Mucosa of gallbladder (tissue), 1 donor: ENCODE measurements around the gene STRADA. TPM values are rescaled to one million over a fixed set of nuclear protein-coding genes. Genes with fewer than 3 reads are reported as not detected.

Experiments
- DNase-seq: peaks from one replicate; pipeline ENCODE4 v3.0.0-alpha.2; 2020; ENCODE audit warnings: low spot score
- total RNA-seq: library from RNA; stranded (reverse); gene quantifications from one replicate; pipeline ENCODE4 v1.2.1, GENCODE V29; 2021
- donor health status: DM: no; HTN: no; CAD: no.

Gene STRADA, protein sequence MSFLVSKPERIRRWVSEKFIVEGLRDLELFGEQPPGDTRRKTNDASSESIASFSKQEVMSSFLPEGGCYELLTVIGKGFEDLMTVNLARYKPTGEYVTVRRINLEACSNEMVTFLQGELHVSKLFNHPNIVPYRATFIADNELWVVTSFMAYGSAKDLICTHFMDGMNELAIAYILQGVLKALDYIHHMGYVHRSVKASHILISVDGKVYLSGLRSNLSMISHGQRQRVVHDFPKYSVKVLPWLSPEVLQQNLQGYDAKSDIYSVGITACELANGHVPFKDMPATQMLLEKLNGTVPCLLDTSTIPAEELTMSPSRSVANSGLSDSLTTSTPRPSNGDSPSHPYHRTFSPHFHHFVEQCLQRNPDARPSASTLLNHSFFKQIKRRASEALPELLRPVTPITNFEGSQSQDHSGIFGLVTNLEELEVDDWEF
- total RNA-seq, result 28.5 TPM

DNA sequence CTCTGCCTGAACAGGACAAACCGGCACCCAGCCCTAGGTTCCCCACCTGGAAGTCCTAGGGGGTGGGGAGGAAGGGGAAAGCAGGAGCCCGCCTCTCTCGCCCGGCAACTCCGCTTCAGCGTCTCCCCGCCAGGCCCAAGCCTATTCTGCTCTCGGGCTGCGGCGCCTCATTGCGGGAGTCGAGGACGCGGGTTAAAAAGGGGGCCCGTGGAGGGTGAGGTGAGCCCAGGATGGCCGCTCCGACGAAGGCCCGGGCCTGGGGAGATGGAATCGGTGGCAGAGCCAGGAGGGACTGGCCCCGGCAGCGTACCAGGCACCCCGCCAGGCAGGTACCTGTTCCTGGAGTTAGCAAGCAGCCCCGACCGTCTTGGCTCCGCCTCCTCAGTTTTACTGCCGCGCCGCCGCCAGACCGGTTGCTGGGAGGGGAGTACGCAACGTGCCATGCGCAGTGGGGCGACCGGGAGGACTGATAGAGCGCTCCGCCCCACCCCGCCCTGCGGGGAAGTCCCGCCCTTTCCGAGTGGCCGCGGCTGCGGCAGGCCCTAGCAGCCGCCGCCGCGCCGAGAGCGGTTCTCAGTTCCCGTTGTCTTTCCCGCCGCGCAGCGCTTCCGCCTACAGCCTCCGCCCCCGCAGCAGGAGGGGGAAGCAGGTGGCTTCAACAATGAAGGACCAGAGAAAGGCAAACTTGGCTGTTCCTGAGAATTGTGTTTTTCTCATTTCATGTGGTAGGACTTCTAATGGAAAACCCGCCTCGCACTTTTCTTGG, at the start of gene STRADA:
Gene STRADA (minus strand): TSS at position 392 of the 766 bp plus-strand sequence. CDS start 13,430 bp downstream, outside the sequence.
- DNase-seq, result peak; percentile 98

DNA sequence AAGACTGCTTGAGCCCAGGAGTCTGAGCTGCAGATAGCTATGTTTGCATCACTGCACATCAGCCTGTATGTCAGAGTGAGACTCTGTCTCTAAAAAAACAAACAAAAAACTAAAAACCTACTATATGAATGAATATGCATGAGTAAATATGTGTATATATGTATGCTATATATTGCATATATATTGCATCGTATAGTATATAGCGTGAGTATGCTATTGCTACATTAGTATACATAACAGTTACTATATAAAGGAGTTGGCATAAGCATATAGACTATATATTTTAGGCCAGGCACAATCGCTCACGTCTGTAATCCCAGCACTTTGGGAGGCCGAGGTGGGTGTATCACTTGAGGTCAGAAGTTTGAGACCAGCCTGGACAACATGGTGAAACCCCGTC, 48.5 kb upstream of the STRADA start:
- no peak for DNase-seq

- no peak for DNase-seq
Observed at GRCh38 chr17:63786971-63787711, 45.5 kb upstream of the STRADA start.

- no peak for DNase-seq
Observed at GRCh38 chr17:63786117-63786516, 44.5 kb upstream of the STRADA start.

DNA sequence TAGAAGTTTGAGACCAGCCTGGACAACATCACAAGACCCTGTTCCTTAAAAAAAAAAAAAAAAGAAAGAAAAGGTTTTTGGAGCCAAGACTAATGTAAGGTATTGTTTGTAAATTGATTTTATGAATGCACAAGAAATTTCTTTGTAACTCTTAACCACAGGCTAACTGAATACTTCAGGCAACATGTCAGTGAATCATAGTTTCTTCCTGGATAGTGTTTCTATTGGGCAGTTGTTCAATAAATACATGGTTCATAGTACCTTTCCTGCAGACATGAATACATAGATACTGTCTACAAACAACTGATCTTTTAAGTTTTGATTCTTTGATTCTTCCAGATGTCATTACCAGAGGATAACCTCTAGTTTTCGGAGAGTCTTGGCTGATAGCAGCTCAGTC, 44.0 kb upstream of the STRADA start:
- no peak for DNase-seq

GRCh38 chr17:63783522-63783921, 41.9 kb upstream of the STRADA start:
- DNase-seq, result no peak

DNA sequence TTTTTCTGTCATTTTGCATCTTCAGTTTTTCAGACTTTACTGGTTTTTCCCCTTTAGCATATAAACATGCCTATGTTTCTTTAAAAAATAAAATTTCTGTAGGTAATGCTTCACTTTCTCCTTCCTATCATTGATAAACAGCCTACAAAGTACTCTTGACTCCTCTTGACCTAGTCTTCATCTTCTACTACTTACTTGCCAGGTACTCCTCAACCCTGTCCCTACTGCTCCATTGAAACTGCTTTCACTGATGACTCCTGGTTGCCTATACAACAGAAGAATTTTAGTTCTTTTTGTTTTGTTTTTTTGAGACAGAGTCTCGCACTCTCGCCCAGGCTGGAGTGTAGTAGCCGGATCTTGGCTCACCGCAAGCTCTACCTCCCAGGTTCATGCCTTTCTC, 39.3 kb upstream of the STRADA start:
- DNase-seq, result no peak

- no peak for DNase-seq
Observed at GRCh38 chr17:63780507-63780906, 38.9 kb upstream of the STRADA start.

GRCh38 chr17:63775420-63775819, 33.8 kb upstream of the STRADA start:
- DNase-seq, result no peak

DNA sequence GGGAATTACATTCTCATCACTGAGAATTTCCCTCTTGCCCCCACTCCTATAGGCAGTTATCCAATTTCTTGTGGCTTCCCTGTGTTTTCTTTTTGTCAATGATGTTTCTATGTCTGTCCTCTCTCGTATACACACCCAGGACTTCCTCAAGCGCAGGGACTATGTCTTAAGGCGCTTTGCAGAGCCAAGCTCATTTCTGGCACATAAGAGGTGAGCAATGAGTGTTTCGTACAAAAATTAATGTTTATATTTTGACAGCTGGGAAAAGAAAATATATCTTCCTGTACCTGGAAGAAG, 33.3 kb upstream of the STRADA start:
- DNase-seq, result no peak

DNA sequence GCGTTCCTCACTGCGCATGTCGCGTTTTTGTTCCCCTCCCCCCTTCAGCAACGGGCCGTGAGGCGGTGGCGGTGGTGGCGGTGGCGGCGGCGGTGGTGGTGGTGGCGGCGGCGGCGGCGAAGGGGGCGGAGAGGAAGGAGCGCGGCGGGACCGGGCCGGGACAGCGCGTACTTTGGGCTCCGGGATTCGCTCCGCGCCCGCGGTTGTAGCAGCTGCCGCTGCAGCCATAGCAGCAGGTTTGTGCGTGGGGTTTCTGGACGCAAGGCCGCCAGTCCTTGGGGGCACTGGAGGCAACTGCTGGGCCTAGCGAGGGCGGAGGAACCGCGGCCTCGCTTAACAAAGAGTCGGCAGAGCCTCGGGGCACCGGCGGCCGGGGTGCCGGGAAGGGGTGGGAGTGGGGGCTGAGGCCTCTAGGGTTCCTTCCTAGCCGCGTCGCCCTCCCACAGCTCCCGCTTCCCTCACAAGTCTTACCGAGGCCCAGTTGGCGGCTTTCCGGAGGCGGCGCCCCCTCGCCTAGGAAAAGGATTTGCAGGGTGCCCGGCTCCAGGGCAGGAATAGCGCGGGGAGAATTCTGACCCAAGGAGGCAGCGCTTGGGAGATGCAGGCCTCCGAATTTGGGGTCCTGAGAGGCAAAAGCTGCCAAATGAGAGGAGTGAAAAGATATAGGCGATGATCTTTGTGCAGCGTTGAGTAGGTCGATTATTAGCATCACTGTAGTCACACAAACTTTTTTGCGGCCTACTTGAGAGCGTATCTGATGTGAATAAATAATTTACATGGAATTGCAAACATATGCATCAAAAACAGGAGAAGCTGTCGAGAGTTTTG, 32.8 kb upstream of the STRADA start, which contains the start of gene DDX42:
Gene DDX42 (plus strand): TSS at position 30 of the 828 bp plus-strand sequence. CDS start 12,880 bp downstream, outside the sequence.
- peak; percentile 26 for DNase-seq

DNA sequence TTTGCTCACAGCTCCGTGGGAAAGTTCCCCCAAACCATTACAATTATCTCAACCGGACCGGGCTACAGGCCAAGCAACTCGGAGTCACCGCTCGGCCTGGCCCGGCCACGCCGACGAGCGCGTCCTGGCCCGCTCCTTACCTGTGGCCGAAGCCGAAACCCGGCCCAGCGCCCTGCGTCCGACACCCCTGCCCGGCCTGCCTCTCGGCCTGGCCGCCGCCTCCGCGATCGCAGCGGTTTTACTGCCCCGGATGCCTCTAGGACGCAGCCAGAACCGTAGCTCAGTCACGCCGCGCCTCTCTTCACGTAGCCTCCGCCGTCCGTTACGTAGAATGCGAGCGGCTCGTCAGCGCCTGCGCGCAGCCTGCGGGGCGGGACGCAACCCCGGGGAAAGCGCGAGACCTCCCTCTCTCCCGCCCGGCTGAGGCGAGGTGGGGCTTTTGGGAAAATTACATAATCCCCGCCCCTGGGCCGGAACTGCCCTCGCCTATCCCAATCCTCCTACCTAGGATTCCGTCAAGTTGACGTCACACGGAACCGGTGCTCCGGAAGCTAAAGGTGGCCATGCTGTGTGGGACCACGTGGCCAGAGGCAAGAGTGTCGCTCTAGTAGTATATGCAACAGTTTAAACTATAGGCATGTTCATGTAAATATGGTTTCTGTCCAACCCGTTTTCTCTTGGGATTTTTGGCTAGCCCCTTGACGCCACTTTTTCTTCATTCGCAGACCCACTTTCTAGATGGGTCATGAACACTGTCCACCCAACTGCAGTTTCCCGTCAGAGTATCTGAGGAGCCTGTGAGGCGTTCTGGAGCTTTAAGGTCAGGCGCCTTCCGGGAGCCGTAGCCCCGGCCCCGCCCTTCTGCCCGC, 31.9 kb upstream of the STRADA start, which contains the start of gene CCDC47:
Gene CCDC47 (minus strand): TSS at position 326 of the 869 bp plus-strand sequence. CDS start 7,422 bp downstream, outside the sequence.
- DNase-seq, result peak; percentile 99

DNA sequence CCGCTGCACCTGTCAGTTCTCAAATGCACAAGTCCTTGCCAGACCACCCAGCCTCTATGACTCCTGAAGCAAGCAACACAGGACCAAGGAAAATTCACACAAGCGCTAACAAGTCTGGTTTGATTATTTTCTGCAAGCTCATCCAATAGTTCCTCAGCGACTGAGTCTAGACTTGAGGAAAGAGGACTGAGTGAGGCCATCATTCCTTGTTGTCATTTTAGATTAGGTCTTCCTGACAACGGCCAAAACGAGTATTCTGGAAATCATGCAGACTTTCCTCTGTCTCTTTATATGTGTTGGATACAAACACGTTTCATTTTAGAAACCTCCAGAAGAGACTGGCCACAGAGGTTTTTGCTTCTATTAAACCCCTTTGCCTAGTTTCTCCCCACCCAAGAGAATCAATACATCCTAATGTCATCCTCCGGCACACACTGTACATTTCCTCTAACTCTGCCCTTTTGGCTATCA, 31.2 kb upstream of the STRADA start:
- DNase-seq, result no peak

DNA sequence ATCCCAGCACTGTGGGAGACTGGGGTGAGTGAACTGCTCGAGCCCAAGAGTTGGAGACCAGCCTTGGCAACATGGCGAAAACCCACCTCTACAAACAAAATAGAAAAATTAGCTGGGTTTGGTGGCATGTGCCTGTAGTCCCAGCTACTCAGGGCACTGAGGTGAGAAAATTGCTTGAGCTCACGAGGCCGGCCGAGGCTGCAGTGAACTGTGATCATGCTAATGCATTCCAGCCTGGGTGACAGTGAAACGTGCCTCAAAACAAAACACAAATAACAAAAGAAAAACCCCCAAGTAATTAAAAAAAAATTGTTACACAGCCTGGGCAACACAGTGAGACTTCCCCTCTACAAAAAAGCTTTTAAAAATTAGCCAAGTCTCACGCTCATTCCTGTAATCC, 26.8 kb upstream of the STRADA start:
- no peak for DNase-seq

DNA sequence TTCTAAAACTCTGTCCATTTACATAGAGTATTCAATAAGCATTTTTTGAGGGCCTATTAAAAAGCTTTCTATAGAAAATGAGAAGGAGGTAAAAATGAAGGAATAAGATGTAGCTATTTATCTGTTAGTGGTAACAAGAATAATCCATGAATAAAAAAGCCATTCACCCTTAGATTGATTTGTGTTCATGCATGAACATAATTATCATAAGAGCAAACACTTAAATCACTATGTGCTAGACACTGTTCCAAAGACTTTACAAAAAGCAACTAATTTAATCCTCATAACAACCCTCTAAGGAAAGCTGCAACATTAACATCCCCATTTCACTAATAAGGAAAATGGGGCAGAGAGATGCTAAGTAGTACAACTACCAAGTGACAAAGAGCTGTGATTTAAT, 25.2 kb upstream of the STRADA start:
- DNase-seq, result no peak

GRCh38 chr17:63764716-63765115, 23.1 kb upstream of the STRADA start:
- DNase-seq, result no peak

GRCh38 chr17:63762161-63763078, 20.8 kb upstream of the STRADA start:
- DNase-seq, result no peak

GRCh38 chr17:63760771-63761539, 19.4 kb upstream of the STRADA start:
- DNase-seq, result no peak
